Activated CD4-positive, alpha-beta T cell treated with anti-CD3 and anti-CD28 coated beads for 48 hours (primary cell): ENCODE results near the gene CDH7.
A peak's percentile ranks its signal among the peaks of the same experiment; 100 is the strongest.

Source experiments
- DNase-seq: peaks from one replicate; pipeline ENCODE4 v3.0.0-alpha.2; 2020

Gene CDH7

DNA sequence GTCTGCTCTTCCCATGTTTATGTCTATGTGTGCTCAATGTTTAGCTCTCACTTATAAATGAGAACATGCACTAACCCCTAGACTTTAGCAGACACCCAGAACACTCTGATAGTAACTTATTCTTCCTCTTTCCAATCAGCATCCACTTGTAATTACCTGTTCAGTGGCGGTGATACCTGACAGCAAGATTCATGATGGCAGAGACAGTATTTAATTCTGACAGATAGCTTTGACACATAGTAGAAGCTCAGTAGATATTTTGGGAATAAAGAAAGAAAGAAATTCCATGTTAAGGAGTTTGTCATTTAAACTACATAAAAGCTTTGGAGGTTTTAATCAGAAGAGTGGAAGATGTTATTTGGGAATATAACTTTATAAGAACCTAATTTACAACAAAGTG lies 171.3 kb downstream of the CDH7 start:
- no peak for DNase-seq

DNA sequence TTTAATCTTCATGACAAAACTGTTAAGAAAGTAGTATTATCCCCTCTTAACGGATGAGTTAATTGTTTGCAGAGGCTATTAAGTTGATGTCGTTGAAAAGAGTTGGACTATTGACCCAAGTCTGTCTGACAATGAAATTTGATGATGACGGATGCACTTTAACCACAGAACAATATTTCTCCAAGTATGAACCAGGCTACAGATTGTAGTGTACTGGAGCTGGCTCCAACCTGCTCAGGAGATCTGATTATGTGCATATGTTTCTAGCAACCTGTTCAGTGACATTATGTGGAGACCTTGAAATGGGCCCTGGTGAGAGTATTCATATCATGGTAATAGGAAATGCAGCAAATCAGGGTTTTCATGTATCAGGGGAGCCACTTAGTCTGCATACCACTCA lies 174.1 kb downstream of the CDH7 start:
- DNase-seq = no peak

DNA sequence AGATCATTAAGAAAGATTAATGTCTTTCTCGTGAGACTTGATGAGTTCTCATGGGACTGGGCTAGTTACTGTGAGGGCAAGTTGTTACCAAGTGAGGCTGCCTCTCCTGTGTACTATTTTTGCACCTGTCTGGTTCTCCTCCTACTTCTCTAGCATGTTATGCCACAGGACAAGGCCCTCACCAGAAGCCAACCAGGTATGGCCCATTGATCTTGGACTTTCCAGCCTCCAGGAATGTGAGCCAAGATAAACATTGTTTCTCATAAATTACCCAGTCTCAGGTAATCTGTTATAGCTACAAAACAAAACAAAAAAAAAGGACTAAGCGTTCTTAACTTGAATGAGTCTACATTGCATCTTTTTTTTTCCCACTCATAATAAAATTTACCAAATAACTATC lies 184.1 kb downstream of the CDH7 start:
- DNase-seq = no peak

DNA sequence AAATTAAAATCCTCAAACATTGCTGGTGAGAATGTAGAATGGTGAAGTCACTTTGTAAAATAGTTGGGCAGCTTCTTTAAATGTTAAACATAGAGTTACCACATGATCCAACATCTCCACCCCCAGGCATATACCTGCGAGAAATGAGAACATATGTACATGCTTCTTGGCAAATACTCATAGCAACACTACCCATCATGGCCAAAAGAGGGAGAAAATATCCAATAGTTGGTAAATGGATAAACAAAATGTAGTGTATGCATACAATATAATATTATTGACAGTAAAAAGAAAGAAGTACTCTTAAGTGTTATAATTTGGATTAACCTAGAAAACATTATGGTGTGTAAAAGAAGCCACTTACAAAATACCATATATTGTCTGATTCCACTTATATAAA lies 185.9 kb downstream of the CDH7 start:
- no peak for DNase-seq

DNA sequence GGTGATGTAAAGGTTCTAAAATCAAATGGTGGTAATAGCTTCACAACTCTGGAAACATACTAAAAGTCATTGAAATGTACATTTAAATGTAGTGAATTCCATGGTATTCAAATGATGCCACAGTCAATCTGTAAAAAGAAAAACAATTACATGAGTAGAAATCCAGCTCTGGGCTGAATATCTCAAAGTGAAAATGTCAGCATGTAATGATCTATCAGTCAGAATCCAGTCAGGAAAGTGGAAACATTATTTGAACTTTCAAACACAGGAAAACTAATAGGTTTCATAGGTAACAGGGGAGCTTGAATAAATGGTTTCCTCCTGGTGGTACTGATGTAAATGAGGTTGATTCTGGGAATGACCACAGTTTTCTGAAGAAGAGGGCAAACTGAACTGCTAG lies 186.4 kb downstream of the CDH7 start:
- no peak for DNase-seq

DNA sequence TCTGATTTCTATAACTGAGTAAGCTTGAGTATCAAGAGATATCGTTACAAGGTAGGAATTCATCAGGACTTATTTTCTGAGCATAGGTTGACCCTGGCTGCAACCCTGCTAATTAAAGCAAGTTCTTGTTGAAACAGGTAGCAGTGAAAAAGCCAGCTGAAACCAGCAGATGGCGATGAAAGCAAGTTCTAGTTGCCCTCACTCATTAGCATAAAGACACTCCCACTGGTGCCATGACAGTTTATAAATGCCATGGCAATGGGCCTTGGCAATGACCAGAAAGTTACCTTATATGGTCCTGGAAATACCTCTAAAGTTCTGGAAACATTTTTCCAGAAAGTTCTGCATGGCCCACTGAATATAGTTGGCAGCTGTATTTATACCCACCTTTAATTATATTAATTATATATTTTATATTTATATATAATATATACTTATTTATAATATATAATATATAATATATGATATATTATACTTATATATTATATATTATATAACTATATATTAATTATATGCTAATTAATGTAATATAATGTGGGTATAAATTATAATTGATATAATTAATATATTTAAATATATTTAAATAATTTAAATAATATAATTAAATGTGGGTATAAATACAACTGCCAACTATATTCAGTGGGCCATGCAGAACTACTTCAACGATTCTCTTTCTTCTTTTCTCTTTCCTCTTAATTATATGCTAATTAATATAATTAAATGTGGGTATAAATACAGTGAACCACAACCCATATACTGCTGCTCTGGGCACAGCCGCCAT lies 188.0 kb downstream of the CDH7 start:
- peak; percentile 38 for DNase-seq
